ENCODE data around the gene COPZ2. TPM values are rescaled to one million over a fixed set of nuclear protein-coding genes. Genes with fewer than 3 reads are reported as not detected.
A peak's percentile ranks its signal among the peaks of the same experiment; 100 is the strongest.

Gene COPZ2
- total RNA-seq, 2 experiments from 2014 or later = 4.3 to 4.6 TPM

- CTCF ChIA-PET = interaction anchor here (0.6 to 3.2 kb wide), 19 partner anchors 9 to 771 kb away, joined by 3 to 19 read pairs (median 4); partner anchors contain the start of gene CDK5RAP3
- peak overlapping the region; percentile 55 for H3K4me3 Mint-ChIP-seq
- no peak overlapping the region for H3K27ac Mint-ChIP-seq
- no peaks in the 10 kb centered on the region for H3K36me3 Mint-ChIP-seq (ENCODE audit: low read depth)
- POLR2A ChIA-PET = interaction anchor here (0.6 to 1.0 kb wide), 4 partner anchors 35 to 587 kb away, joined by 3 to 4 read pairs (median 3); no protein-coding TSS in a partner anchor
- intact Hi-C loops (cut with micrococcal nuclease) = loop anchor here (10.0 kb wide), 1 partner anchor 67 kb away; the partner anchor contains the start of gene PNPO
- DNase-seq = peak; percentile 68
- no peaks in the 10 kb centered on the region for H3K9me3 Mint-ChIP-seq
- H3K4me1 Mint-ChIP-seq (ENCODE audit: low read depth) = peaks cover 12% of the 10 kb centered on the region
- peaks cover 48% of the 10 kb centered on the region for H3K27me3 Mint-ChIP-seq
- ATAC-seq = peak; percentile 88
- TF ChIP-seq CTCF (IDR thresholded peaks at IDR 0.05) = peak; percentile 62
Measured at GRCh38 chr17:48011405-48012150, 26.0 kb downstream of the COPZ2 start.

GRCh38 chr17:48010193-48010592, 27.4 kb downstream of the COPZ2 start:
- H3K36me3 Mint-ChIP-seq (ENCODE audit: low read depth) = no peaks in the 10 kb centered on the region

GRCh38 chr17:48006936-48007709, 30.5 kb downstream of the COPZ2 start:
- H3K27me3 Mint-ChIP-seq = peaks cover 31% of the 10 kb centered on the region
- no peak for ATAC-seq
- intact Hi-C loops (cut with micrococcal nuclease) = no loop called here
- ChIA-PET CTCF (interaction anchor here (1.3 to 1.5 kb wide), 3 partner anchors 13 to 58 kb away, joined by 3 to 6 read pairs (median 3); no protein-coding TSS in a partner anchor), POLR2A (no interaction called here)
- H3K9me3 Mint-ChIP-seq = no peaks in the 10 kb centered on the region
- no peak overlapping the region for H3K4me3 Mint-ChIP-seq
- no peaks in the 10 kb centered on the region for H3K36me3 Mint-ChIP-seq (ENCODE audit: low read depth)
- no peak for DNase-seq
- peaks cover 11% of the 10 kb centered on the region for H3K4me1 Mint-ChIP-seq (ENCODE audit: low read depth)
- no peak overlapping the region for H3K27ac Mint-ChIP-seq
- TF ChIP-seq CTCF (IDR thresholded peaks at IDR 0.05) = no peak

More at GRCh38 chr17:48010193-48010592, 27.4 kb downstream of the COPZ2 start:
- no peak for ATAC-seq
- H3K27me3 Mint-ChIP-seq = peaks cover 49% of the 10 kb centered on the region
- ChIA-PET POLR2A (no interaction called here), CTCF (interaction anchor here (1.1 to 3.2 kb wide), 6 partner anchors 8 to 61 kb away, joined by 3 to 19 read pairs (median 12); partner anchors contain the start of gene CDK5RAP3)
- H3K4me3 Mint-ChIP-seq = no peak overlapping the region
- intact Hi-C loops (cut with micrococcal nuclease) = loop anchor here (10.0 kb wide), 1 partner anchor 65 kb away; the partner anchor contains the start of gene PNPO
- no peak overlapping the region for H3K27ac Mint-ChIP-seq
- no peak for DNase-seq
- H3K4me1 Mint-ChIP-seq (ENCODE audit: low read depth) = peaks cover 12% of the 10 kb centered on the region
- no peak for TF ChIP-seq CTCF (IDR thresholded peaks at IDR 0.05)
- H3K9me3 Mint-ChIP-seq = no peaks in the 10 kb centered on the region

- Mint-ChIP-seq H3K9me3 (no peaks in the 10 kb centered on the region), H3K36me3 (ENCODE audit: low read depth) (no peaks in the 10 kb centered on the region), H3K4me1 (ENCODE audit: low read depth) (peaks cover 2% of the 10 kb centered on the region), H3K27ac (no peak overlapping the region), H3K27me3 (peaks cover 20% of the 10 kb centered on the region), H3K4me3 (no peak overlapping the region)
- no peak for ATAC-seq
- no peak for DNase-seq
- ChIA-PET POLR2A (no interaction called here), CTCF (no interaction called here)
- intact Hi-C loops (cut with micrococcal nuclease) = no loop called here
- no peak for TF ChIP-seq CTCF (IDR thresholded peaks at IDR 0.05)
Measured at GRCh38 chr17:48004983-48005382, 32.6 kb downstream of the COPZ2 start.
